Measurements from ENCODE around the gene CHST13.

CHST13 gene

GRCh38 chr3:126523745-126524428, at the start of gene CHST13:
Gene CHST13 (plus strand): TSS chr3:126524155. CDS start chr3:126524333, 178 bp downstream.
- DNase-seq (ENCODE audit: insufficient read length, low spot score) (no peak), FAIRE-seq (no peak)

- FAIRE-seq (peak; percentile 81), DNase-seq (ENCODE audit: insufficient read length, low spot score) (peak; percentile 52)
Measured at GRCh38 chr3:126474498-126475412, 49.2 kb upstream of the CHST13 start.

- peak; percentile 100 for DNase-seq (ENCODE audit: insufficient read length, low spot score)
- FAIRE-seq, result peak; percentile 82
Measured at GRCh38 chr3:126475413-126476114, 48.4 kb upstream of the CHST13 start, which contains the start of gene ZXDC. Gene ZXDC (minus strand): TSS chr3:126475891. CDS start chr3:126475865, 26 bp downstream.

- no peak for DNase-seq (ENCODE audit: insufficient read length, low spot score)
- FAIRE-seq, result peak; percentile 11
Measured at GRCh38 chr3:126476166-126477060, 47.5 kb upstream of the CHST13 start.

GRCh38 chr3:126477061-126477380, 46.9 kb upstream of the CHST13 start:
- DNase-seq (ENCODE audit: insufficient read length, low spot score) (no peak), FAIRE-seq (no peak)

GRCh38 chr3:126478581-126479310, 45.2 kb upstream of the CHST13 start:
- DNase-seq (ENCODE audit: insufficient read length, low spot score) (no peak), FAIRE-seq (no peak)

GRCh38 chr3:126479642-126480041, 44.3 kb upstream of the CHST13 start:
- DNase-seq (ENCODE audit: insufficient read length, low spot score), result no peak
- FAIRE-seq, result no peak

GRCh38 chr3:126480206-126480605, 43.7 kb upstream of the CHST13 start:
- no peak for DNase-seq (ENCODE audit: insufficient read length, low spot score)
- no peak for FAIRE-seq

- FAIRE-seq (no peak), DNase-seq (ENCODE audit: insufficient read length, low spot score) (no peak)
Measured at GRCh38 chr3:126480861-126481260, 43.1 kb upstream of the CHST13 start.

- no peak for FAIRE-seq
Measured at GRCh38 chr3:126481808-126482502, 42.0 kb upstream of the CHST13 start.

GRCh38 chr3:126482503-126483255, 41.3 kb upstream of the CHST13 start:
- no peak for DNase-seq (ENCODE audit: insufficient read length, low spot score)
- FAIRE-seq, result no peak

More at GRCh38 chr3:126481808-126482502, 42.0 kb upstream of the CHST13 start:
- no peak for DNase-seq (ENCODE audit: insufficient read length, low spot score)

GRCh38 chr3:126483321-126483761, 40.6 kb upstream of the CHST13 start:
- no peak for DNase-seq (ENCODE audit: insufficient read length, low spot score)
- FAIRE-seq, result no peak

- DNase-seq (ENCODE audit: insufficient read length, low spot score) (no peak), FAIRE-seq (no peak)
Measured at GRCh38 chr3:126484148-126484547, 39.8 kb upstream of the CHST13 start.

- no peak for DNase-seq (ENCODE audit: insufficient read length, low spot score)
- FAIRE-seq, result no peak
Measured at GRCh38 chr3:126484662-126485061, 39.3 kb upstream of the CHST13 start.

- DNase-seq (ENCODE audit: insufficient read length, low spot score) (no peak), FAIRE-seq (no peak)
Measured at GRCh38 chr3:126485176-126485897, 38.6 kb upstream of the CHST13 start.

- no peak for DNase-seq (ENCODE audit: insufficient read length, low spot score)
- no peak for FAIRE-seq
Measured at GRCh38 chr3:126485956-126486355, 38.0 kb upstream of the CHST13 start.

GRCh38 chr3:126486360-126486847, 37.6 kb upstream of the CHST13 start:
- FAIRE-seq, result no peak
- DNase-seq (ENCODE audit: insufficient read length, low spot score), result no peak

All from GM19239 (cell line).